Activated CD4-positive, alpha-beta T cell treated with anti-CD3 and anti-CD28 coated beads for 36 hours (primary cell): ENCODE results near the gene TMEM69. TPM values are rescaled to one million over a fixed set of nuclear protein-coding genes. Genes with fewer than 3 reads are reported as not detected.
"Not testable (repeated sequence)": the region's sequence is repeated elsewhere in the genome, so short reads cannot be mapped to it uniquely, and the experiment has no call there.

Experiments
- ATAC-seq: fragments of 200-7000 bp; cut with Tn5 transposase; one replicate; pipeline ENCODE4 v1.10.0; 2021; ENCODE audit warnings: mild to moderate bottlenecking, moderate library complexity
- CTCF ChIA-PET: fragments of 350-600 bp; sonication (Branson Sonifier 250); formaldehyde crosslinking; loops from one replicate; lab custom pipeline; 2021; ENCODE audit warnings: antibody characterized with exemption; lab: Charles Lee
- POLR2A ChIA-PET: fragments of 350-600 bp; sonication (Branson Sonifier 250); formaldehyde crosslinking; loops from one replicate; lab custom pipeline; 2021; ENCODE audit warnings: antibody characterized with exemption, inconsistent platforms; lab: Charles Lee
- DNase-seq: peaks from one replicate; pipeline ENCODE4 v3.0.0-alpha.2; 2020
- H3K27ac Mint-ChIP-seq: one replicate; pipeline ENCODE4 v1.8.0; 2021; ENCODE audit warnings: mixed read lengths
- H3K27me3 Mint-ChIP-seq: one replicate; pipeline ENCODE4 v1.8.0; 2021; ENCODE audit warnings: mixed read lengths
- H3K36me3 Mint-ChIP-seq: one replicate; pipeline ENCODE4 v1.8.0; 2021; ENCODE audit warnings: low read depth, mixed read lengths
- H3K4me1 Mint-ChIP-seq: one replicate; pipeline ENCODE4 v1.8.0; 2021; ENCODE audit warnings: mixed read lengths
- H3K4me3 Mint-ChIP-seq: one replicate; pipeline ENCODE4 v1.8.0; 2021; ENCODE audit warnings: mild to moderate bottlenecking, moderate library complexity, mixed read lengths
- H3K9me3 Mint-ChIP-seq: one replicate; pipeline ENCODE4 v1.8.0; 2021; ENCODE audit warnings: low read depth, mixed read lengths
- intact Hi-C, 2 experiments: fragments of 100-400 bp; cut with DNase I in 1 of 2; cut with micrococcal nuclease in 1 of 2; formaldehyde crosslinking; loops; one replicate each; pipeline versions ENCODE4 v1.14.2 to v1.15.1; 2022 to 2024; cut with DNase I, micrococcal nuclease
- total RNA-seq, 2 experiments: library from RNA; stranded (reverse); gene quantifications; one replicate each; pipeline ENCODE4 v1.2.3, GENCODE V29; 2021

The TMEM69 gene
- total RNA-seq, 2 experiments from 2014 or later = 30.2 to 44.3 TPM

- Mint-ChIP-seq H3K27me3 (no peaks in the 10 kb centered on the region), H3K36me3 (no peaks in the 10 kb centered on the region), H3K4me3 (no peak overlapping the region), H3K27ac (no peak overlapping the region), H3K9me3 (no peaks in the 10 kb centered on the region), H3K4me1 (peaks cover 2% of the 10 kb centered on the region)
- ChIA-PET CTCF (no interaction called here), POLR2A (no interaction called here)
- ATAC-seq = no peak
- DNase-seq = no peak
- intact Hi-C loops = no loop called here
These were observed 42.9 kb downstream of the TMEM69 start for GRCh38 chr1:45730780-45731319.

GRCh38 chr1:45739137-45739536 is 51.2 kb downstream of the TMEM69 start:
- no peak overlapping the region for H3K27ac Mint-ChIP-seq
- no peak overlapping the region for H3K4me3 Mint-ChIP-seq
- H3K36me3 Mint-ChIP-seq = peaks cover 20% of the 10 kb centered on the region
- intact Hi-C loops = no loop called here
- ATAC-seq (no peak), DNase-seq (no peak)
- peaks cover 10% of the 10 kb centered on the region for H3K4me1 Mint-ChIP-seq
- H3K27me3 Mint-ChIP-seq = no peaks in the 10 kb centered on the region
- ChIA-PET POLR2A (no interaction called here), CTCF (no interaction called here)
- H3K9me3 Mint-ChIP-seq = no peaks in the 10 kb centered on the region

- H3K27ac Mint-ChIP-seq, CTCF ChIA-PET, DNase-seq, H3K4me3 Mint-ChIP-seq, POLR2A ChIA-PET, H3K27me3 Mint-ChIP-seq, H3K9me3 Mint-ChIP-seq, intact Hi-C loops, H3K4me1 Mint-ChIP-seq, ATAC-seq: not testable (repeated sequence)
- peaks cover 20% of the 10 kb centered on the region for H3K36me3 Mint-ChIP-seq
These were observed 51.7 kb downstream of the TMEM69 start for GRCh38 chr1:45739641-45740156.

Other genes starting within 250 kb of the TMEM69 start
- 1 to 10 TPM; 3.1 to 3.3 TPM for gene TESK2, start 197.0 kb upstream of the TMEM69 start, total RNA-seq
- 1 to 10 TPM; 3.5 to 4.4 TPM for gene CCDC163, start 188.1 kb upstream of the TMEM69 start, total RNA-seq
- gene MMACHC, start 187.9 kb upstream of the TMEM69 start, total RNA-seq = 1 to 10 TPM; 8.1 to 9.6 TPM
- 100 to 1,000 TPM; 473 to 580 TPM for gene PRDX1, start 166.3 kb upstream of the TMEM69 start, total RNA-seq
- gene AKR1A1, start 137.4 kb upstream of the TMEM69 start, total RNA-seq = 100 to 1,000 TPM; 140 to 181 TPM
- gene NASP, start 104.1 kb upstream of the TMEM69 start, total RNA-seq = 100 to 1,000 TPM; 228 to 282 TPM
- 1 to 10 TPM; 1.0 to 1.6 TPM for gene CCDC17, start 64.1 kb upstream of the TMEM69 start, total RNA-seq
- gene GPBP1L1, start 1.6 kb upstream of the TMEM69 start, total RNA-seq = 100 to 1,000 TPM; 101 to 112 TPM
- gene IPP, start 62.5 kb downstream of the TMEM69 start, total RNA-seq = 10 to 100 TPM; 11.6 to 21.8 TPM
- gene MAST2, start 115.4 kb downstream of the TMEM69 start, total RNA-seq = 10 to 100 TPM; 20.1 to 22.9 TPM